ENCODE results near the gene TMPRSS13.

The TMPRSS13 gene

DNA sequence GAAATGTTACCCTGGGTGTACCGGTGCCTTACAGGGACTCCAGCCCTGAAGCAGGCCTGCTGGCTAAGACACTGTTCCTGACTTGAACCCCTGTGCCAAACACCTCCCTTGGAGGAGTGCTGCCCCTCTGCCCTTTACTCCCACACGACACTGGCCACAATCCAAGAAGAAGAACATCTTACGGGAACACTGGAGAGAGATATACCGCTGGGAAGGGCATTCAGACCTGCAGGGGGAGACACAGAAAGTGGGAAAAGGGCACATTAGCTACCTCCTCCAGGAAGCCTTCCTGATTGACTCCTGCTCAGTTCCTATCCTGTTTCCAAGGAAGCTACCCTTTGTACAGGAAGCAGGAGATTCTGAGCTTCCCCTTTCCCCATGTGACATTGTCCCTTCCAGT lies 18.7 kb downstream of the TMPRSS13 start:
- no peak for DNase-seq

DNA sequence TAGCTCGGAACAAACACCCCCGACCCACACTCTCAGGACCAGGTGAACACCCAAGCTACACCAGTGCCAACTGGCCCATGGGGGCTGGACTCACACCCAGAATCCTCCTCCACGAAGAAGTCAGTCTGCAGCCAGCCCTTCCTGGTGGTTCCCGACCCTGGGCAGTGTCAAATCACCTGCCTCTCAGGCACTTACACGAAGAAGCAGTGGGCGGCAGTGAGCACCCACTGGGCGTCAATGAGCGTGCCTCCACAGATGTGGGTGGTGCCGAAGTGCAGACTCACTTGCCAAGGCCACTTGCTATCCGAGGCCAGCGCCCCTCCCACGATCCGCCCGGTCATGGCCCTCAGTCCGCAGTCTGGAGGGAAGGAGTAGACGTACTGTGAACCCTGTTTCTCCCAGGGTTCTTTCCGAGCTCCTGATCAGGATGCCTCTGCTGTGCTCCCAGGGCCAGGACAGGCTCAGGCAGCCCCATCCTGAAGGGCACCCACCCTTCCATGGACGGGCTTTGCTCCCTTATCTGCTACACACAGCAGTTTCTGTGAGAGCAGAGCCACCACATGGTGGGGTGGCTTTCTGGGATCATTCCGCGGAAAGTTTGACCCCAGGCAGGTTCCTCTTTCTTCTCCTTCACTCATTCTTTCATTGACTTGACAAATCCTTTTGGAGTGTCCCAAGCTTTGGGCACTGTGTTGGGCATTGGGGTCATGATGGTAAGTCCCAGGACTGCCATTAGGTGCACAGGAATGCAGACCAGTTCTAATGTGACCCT lies 19.4 kb downstream of the TMPRSS13 start:
- DNase-seq = no peak

DNA sequence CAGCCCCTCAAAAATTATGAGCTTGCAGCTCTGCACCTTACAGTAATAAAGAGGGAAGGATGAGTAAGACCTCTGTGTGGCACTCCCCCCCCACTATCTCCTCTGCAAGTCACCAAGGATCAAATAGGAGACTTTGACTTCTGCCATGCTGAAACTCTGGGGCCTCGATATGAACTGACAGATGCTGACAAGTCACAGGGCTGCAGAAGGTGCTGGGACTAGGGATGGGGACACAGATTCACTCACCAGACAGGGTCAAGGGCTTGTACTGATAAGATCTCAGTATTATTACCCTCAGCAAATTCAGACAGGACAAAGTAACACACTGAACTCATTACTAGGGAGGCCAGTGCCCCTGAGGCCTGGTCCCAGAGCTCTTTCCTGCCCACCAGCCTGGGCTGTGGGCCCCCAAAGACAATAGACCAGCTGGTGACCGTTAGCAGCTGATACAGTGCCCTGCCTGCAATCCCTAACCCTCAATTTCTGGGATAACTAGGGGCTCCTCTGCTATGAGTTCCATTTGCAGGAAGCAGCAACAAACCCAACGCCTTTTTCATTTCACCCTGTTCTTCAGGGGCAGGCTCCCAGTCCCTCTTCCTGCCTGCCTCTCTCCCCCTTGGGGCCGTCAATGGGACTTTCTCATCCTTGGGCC lies 20.1 kb downstream of the TMPRSS13 start:
- no peak for DNase-seq

DNA sequence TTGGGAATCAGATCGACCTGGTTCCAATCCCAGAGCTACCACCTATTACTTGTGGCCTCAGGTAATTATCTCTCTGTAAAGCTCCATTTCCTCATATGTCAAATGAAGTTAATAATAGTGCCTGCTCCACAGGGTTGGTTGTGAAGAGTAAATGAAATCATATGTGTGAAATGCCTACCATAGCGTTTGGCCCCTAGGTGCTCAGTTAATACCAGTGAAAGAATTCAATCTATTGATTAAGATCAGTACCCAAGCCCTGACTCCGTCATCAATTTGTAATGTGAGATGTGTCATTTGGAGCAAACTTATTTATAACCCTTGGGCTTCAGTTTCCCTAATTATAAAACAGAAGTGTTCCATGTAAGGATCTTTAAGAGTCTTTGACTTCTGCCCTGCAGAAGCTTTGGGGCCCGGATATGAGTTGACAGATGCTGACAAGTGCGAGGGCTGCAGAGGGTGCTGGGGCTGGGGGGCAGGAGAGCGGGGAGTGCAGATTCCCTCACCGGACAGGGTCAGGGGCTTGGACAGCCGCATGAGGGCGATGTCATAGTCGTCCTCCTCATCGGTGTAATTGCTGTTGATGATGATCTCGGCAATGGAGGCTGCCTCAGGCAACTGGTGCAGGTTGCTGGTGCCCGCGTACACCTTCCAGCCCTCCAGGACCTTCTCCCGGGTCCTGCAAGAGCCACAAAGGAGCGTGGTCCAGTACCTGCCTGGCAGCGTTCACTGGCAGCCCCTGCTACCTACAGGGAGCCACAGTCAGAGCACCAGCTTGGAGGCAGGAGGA lies 20.9 kb downstream of the TMPRSS13 start:
- DNase-seq = no peak

DNA sequence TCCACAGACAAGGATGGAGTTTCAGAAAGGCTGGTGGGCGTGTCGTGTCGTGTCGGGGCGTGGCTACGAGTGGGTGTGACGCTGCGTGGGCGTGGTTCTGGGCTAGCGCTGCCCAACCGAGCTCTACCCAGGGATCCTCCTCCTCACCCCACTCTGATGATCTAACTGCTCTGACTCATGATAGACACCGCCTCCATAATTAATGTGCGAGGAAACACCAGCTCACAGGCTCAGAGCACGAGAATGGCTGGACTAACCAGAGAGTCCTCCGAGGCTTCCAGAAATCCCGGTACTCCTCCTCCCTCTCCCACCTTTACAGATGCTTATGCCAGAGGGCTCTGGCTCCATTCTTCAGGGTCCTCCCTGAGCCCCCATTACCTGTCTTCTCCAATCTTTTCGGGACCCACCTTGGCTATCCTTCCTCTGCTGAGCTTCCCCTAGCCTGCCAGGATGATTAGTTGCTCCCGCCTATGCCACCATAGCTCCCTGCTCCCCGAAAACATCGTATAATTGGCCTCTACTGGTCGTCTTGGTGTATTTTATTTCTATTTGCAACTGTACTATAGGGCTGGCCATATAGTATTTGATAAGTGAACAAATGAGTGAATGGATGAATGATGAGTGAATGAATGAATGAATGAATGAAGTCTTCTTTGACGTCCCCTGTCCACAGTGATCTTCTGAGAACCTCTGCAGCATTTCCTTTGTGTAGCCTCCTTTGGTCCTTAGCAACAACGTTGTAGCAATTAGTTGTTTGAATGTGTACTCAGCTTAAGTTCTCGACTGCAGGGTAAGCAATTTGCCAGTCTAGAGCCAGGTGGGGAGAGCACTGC lies 21.7 kb downstream of the TMPRSS13 start:
- DNase-seq = no peak

DNA sequence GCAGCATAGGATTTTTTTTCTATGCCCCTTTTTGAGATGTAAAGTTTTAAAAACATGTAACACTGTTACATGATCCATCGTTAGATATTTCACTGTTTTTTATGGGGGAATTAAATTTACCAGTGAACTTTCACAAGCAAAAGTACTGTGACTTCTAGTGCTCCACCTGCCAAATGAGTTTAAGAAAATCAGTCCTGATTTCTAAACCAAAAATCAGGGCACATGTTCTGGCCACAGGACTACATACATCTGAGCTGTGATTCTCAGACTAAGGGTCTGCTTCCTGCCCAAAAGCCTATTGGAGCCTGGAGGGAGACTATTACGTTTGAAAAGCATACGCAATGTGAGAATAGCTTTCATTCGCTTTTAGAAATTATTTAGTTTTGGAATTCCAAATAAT lies 22.5 kb downstream of the TMPRSS13 start:
- no peak for DNase-seq

DNA sequence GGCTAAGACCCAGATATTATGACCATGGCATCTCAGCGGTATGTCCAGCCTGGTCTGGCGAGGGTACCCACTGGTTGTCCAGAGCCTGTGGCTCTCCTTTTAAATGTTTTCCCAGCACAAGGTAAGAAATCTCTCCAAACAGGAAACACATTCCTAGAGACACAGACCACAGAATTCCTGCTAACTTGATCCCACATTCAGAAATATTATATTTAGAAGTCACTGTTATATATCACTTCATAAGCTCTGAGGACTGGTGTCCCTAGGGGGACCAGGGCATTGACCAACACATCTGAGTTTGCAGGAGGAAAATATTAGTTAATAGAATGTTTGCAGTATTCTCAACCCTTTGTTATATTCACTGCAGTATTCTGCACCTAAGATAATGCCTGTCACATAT lies 23.1 kb downstream of the TMPRSS13 start:
- DNase-seq = no peak

DNA sequence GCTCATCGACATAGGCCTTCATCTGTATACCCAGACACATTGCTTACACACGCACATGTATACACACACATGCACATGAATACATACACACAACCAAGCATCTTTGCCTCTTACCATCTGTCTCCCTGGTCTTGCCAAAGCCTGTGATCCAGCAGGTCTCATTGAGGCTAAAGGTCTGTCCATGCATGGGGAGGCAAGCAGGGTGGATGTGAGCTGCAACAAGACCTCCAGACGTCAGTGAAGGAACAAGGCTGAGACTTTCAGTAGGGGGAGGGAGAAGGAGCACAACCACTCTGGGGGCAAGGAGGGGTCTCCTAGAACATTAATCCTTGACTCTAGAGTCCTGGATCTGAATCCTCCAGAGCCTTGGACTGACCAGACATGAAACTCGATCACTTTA lies 23.7 kb downstream of the TMPRSS13 start:
- DNase-seq = no peak

DNA sequence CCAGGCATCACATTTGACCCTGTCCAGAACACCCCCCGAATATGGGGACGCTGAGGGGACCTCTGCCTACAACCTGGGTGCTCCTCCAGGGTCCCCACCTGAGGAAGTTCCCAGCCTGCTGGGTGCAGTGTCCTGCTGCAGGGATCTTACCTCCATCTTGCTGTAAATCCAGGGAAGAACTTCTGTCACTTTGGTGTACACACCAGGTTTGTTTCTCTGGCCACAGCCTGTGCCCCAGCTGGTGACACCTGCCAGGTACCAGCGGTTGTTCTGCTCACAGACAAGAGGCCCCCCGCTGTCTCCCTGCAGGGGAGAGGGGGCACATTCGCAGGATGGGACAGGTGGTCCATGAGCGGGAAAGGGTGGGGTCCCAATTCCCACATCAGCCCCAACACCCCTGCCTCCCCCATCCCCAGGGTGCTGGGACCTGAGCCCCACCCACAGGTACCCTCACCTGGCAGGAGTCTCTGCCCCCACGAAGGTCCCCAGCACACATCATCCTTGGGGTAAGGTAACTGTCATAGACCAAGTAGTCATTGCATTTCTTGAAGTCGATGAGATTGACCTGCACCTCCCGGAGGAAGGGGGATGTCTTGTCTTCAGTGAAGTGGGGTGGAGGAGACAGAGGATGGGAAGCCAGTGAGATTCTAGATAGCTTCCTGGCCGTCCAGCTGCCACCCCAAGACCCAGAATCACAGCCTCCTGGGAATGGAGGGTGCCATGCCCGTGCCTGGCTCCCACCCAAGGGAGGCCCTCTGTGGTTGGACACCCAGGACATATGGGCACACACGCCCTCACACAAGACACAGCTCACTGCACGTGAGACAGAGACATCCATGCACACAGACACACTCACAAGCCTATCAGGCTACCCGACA lies 25.5 kb downstream of the TMPRSS13 start:
- DNase-seq = no peak

DNA sequence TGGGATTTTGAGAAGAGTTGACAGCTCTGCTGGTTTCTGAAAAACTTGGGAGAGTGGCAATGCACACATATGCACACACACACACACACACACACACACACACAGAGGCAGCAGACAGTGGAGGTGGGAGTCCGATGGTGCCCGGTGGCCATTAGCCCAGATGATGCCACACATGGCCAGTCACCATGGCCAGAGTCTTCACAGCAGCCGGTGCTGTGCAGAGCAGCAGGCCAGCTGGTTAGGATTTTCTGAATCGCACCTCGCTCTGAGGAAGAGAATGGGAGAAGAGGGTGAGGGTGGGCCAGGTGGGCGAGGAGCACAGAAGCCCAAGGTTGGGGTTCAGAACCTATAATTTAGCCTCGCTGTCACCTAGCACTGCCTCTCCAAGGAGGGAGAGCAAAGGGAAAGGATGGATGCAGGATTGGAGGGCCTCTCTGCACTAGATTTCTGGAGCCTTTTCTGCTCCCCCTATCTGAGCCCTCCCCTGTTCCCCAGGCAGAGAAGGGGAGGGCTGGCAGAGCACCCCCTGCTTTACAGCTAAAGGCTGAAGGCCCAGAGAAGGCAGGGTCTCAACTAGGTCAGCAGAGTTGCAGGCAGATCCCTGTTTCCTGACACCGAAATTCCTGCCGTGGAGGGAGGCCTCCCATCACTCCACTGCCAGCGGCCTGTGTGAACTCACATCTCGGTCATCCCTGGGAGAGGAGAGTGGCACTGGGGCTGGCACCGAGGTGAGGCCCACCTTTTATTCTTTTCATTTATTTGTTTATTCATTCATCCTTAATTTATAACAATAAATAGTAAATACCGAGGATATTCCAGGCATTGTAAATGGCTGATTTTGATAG lies 27.0 kb downstream of the TMPRSS13 start:
- DNase-seq = no peak

DNA sequence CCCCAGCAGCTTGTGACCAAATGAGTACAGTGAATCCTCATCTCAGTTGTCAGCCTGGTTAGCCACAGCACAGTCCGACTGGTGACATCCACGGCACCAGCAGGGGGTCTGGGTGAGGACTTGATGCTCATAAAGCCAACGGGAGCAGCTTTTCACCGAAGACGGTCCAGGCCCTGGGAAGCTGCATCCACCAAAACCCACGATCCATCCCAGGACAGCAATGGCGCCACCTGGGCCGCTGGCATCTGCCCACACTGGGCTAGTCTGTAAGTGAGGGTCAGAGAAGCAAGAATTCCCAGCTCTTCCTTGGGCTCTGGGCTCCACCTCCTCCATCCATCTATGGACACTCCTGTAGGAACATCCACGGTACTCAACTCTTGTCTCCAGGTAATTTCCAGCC lies 27.6 kb downstream of the TMPRSS13 start:
- no peak for DNase-seq

DNA sequence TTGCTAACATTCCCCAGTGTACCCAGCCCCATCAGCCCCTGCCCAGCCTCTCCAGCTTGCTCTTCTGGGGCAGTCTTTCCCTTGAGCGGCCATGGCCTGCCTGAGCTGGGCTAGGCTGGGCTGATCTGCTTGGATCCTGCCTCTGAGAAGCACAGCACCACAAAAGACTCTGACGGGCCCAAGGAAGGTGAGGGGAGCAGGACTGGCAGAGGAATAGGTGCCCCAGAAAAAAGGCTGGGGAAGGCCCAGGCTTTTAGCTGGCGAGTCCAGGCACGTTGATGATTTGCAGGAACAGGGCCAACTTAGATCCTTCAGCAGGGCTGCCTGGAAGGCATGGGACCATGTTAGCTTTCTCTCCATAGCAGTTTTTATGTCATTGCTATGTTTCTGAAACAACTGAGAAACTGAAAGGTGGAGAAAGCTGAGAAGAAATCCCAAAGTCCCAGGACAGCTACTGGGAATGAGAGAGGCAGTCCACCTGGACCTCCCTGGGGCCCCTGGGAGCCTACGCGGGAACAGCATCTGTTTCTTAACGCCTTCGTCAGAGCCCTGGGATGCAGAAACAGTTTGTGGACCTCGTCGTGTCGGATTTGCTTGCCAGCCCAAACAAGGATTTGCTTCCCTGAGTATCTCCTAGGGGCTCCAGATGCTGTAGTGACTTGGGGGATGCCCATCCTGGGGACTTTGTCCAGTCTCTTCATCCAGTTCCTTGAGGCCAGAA lies 28.3 kb downstream of the TMPRSS13 start:
- no peak for DNase-seq

DNA sequence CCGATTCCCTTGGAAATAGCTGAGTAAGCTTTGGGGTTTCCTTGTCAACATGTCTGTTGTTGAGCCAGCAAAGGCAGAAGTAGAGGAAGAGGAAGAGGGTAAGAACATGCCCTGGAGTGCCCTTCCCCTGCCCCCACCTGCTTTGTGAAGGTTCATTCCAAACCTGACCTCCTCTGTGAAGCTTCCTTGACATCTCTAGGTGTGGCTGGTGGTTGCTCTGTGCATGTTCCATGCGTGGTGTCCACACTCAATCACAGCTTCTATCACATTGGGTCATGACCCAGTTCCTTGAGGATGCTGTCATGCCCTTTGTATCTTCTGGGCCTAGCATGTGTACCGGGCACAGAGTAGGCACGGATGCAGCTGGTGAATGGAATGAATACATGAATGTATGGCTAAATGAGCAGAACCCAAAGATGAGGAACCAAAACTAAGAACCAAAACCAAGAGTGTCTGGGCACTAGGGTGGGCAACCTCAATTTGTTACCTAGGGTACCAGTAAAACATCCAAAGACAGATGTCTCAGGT lies 29.0 kb downstream of the TMPRSS13 start:
- DNase-seq = peak; percentile 3 to 15

DNA sequence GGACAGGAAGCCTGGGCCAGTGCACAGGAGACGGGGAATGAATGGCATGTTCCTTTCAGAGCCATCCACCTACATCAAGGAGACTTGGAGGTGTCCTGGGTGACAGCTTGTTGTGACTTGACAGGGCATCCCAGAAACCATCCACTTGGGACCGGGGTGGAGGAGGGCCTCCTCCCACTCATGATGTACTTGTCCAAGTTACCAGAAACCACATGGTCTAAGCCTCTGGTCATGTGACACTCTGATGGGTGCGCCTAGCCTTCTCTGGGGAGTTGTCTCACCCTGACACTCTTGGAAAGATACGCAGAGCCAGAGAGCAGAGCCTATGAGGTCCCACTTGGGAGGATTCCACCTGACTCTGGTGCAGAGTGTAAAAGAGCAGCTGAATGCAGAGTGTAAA lies 31.1 kb downstream of the TMPRSS13 start:
- no peak for DNase-seq

DNA sequence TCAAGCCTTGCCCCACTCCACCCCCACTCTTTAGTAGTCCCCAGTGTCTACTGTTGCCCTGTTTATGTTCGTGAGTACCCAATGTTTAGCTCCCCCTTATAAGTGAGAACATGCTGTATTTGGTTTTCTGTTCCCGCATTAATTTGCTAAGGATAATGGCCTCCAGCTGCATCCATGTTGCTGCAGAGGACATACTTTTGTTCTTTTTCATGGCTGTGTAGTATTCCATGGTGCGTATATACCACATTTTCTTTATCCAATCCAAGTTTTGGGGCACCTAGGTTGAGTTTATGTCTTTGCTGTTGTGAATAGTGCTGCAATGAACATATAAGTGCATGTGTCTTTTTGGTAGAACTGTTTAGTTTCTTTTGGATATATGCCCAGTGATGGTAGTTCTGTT lies 36.6 kb downstream of the TMPRSS13 start:
- no peak for DNase-seq

DNA sequence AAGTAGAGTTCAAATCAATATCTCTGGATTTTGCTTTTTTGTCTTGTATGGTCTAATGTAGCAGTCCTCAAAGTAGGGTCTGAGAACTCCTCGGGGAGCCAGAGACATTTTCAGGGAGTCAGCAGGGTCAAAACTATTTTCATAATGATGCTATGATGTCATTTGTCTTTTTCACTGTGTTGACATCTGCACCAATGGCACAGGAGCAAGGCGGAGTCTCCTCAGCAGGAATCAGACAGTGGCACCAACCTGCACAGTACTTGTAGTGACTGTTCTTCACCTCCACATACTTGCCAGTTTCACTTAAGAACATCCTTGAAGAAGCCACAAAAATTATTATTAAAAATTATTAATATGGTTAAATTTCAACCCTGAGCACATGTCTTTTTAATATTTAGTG lies 37.8 kb downstream of the TMPRSS13 start:
- no peak for DNase-seq

DNA sequence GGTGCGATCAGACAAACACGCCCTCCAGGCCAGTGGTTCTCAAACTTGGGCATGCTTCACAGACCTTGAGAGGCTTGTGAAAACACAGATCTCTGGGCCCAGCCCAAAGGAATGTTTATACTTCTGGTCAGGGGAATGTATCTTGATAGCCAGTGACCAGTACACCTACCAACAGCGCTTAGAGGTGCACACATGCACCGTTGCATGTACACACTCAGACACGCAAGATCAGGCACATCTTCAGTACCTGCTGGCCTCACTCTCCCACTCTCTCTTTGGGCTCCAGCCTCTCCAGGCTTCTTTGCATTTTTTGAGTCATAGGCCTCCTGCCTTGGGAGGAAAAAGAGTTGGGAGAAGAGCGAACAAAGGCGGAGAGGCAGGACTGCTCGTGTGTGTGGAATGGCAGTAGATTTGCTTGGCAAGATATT lies 41.0 kb downstream of the TMPRSS13 start:
- DNase-seq = no peak

DNA sequence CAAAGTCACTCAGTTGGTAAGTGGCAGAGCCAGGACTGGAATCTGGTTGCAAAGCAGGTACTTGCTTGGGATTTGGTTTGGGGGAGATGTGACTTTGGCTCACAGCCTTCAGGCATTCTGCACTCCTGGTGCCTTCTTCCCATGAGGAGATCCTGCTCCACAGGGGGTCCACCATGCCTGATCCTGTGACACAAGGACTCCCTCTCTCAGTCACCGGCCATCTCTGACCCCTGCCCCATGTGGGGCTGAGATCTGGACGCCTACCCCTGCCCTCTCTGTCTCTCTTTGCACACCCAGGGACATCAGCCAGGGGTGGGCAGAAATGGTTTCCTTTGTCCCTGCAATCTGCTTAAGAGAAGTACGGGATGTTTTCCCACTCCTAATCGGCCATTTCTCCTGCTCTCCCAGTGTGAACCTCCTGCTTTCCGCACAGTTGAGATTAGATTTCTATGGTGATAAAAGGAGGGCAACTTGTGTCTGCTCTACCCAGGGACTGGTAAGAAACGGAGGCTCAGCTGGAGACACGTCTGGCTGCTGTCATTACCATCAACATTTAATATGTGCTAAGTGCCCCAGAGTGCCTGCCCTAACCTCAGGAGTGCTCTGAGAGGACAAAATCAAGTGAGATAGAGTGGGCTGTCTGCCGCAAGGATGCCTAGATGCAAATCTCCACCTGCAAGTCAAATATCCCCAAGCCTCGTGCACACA lies 41.6 kb downstream of the TMPRSS13 start:
- no peak for DNase-seq

DNA sequence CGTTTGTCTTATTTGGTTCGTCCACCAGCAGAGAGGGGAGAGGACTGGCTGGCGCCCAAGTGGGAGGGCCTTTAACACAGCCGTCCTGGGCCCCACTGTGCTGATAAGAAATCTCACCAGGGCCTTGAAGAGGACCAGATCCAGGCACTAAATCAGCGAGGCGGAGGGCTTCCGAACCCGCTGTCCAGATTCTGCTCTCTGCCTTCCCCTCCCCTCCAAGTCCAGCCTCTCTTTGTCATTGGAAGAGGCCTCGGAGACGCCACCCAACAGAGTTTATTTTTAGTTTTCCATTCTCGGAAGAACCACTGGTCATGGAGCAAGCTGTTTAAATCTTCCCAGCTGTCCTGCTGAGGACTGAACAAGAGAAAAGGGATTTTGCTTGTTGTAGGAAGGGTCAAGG lies 43.4 kb downstream of the TMPRSS13 start:
- no peak for DNase-seq

Data from AML-193 (cell line).